Left lobe of liver (tissue), 2 donors: Measurements from ENCODE around the gene SYNPO. TPM values are rescaled to one million over a fixed set of nuclear protein-coding genes. Genes with fewer than 3 reads are reported as not detected.

Source experiments
- ATAC-seq: fragments of 200-7000 bp; cut with Tn5 transposase; one replicate; pipeline ENCODE4 v1.9.1; 2020; ENCODE audit warnings: mild to moderate bottlenecking, moderate library complexity
- DNase-seq: peaks from one replicate; pipeline ENCODE4 v3.0.0-alpha.2; 2020; ENCODE audit warnings: low spot score
- total RNA-seq: library from RNA; stranded (reverse); gene quantifications from one replicate; pipeline ENCODE4 v1.2.1, GENCODE V29; 2021
- donor health status: DM: no; HTN: no; CAD: no; lungs with moderate emphysema.
- donor health status: DM: no; HTN: yes; CAD: no.

Gene SYNPO
- total RNA-seq, 1 donor from 2014 or later = 51.7 TPM

DNA sequence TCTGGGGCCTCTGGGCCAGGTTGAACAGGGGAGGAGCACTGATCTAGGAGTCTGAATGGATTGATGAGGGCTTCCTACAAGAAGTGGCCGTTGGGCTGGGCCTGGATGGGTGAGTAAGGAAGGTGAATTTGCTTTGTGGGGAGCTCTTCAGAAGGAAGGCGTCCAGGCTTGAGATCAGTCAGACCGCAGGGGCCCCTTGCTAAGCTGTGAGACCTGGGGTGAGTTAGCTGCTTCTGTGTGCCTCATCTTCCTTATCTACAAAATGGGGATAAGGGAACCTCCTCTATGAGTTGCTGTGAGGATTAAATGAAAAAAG is 1.1 kb upstream of the SYNPO start:
- no peak for DNase-seq
- ATAC-seq = no peak

DNA sequence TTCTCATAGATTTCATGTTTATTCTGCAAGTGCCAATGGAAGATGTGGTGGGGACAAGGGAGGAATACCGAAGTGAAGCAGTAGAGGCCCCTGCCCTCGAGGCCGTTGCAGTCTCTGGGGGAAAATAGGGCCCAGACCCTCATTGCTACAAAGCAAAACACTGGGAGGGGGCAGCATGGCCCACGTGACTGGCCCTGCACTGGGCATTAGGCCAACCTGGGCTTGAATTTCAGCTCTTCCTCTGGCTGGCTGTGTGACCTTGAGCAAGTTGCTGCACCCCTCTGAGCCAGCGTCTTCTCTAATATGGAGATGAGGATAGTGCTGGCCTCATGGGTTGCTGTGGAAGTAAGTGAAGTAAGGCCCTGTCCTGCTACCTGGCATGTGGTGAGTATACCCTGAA is 709 bp upstream of the SYNPO start:
- peak; percentile 3 for ATAC-seq
- no peak for DNase-seq

DNA sequence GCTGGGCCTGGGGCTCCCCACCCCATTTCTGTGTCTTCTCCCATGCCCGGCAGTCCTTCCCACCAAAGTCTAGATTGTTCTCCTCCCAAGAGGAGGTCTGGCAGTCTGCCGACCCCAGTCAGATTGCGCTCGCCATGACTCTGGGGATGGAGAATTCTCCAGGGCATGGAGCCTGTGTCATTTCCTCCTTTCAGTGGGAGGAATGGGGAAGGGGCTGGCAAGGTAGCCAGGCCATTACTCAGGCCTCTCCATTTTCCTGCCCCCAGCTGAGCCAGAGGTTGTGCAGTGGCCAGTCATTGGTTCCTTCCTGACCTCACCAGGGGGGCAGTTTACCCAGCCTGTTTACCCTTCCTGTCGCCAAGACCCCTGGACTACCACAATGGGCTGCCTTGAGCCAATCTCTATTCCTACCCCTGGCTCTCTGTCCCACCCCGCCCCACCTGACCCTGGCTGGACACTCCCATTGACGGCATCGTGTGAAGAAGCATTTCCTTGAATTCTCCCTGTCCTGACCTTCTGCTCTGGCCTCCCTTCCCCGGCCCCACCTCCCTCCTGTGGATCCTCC is 628 bp downstream of the SYNPO start:
- DNase-seq = no peak

DNA sequence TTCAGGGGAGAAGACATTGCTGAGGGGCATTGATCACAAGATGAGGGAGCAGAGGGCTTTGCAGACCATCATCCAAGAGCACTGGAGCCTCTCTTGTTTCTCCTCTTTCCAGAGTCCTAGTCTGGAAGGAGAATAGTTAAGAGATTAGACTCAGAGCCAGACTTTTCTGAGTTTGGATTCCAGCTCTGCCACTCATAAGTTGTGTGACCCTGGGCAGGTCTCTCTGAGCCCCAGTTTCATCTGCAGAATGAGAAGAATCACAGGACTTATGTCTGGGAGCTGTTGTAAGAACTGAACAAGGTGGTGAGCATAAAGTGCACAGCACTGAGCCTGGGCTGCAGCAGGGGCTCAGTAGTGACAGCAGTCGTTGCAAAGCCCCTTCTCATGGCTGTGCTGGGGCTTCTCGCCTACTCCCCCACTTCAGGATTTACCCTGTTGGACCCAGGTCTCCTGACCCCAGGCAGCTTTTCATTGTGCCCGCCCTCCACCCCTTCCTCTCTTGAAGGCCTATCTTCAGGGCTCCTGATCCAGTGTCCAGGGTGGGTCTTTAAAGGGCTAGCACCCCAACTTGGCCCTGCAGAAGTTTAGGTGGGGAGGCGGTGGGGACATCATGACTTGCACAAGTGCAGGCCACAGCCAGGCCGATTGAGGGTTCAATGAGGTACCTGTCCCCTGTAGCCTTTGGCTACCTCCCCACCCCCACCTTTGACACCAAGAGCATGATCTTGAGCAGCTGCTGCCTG is 1.5 kb downstream of the SYNPO start:
- ATAC-seq (no peak), DNase-seq (no peak)

More for the DNA sequence above, 628 bp downstream of the SYNPO start:
- peak; percentile 7 for ATAC-seq

DNA sequence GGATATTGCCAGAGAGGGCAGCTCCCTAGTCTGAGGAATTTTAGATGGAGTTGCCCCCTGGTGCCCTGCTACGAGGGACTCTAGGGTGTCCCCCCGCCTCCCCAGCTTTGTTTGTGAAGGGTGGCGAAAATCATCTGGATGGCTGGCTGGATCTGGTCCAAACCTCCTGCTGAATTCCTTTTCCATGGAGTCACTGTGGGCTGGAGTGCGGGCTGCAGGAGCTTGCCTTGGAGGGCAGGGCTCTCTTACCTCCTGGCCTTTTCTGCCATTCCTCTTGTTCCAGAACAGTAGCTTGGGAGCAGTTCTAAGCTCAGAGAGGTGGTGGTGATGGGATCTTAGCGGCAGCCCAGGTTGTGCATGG is 2.1 kb downstream of the SYNPO start:
- ATAC-seq (peak; percentile 3), DNase-seq (no peak)

DNA sequence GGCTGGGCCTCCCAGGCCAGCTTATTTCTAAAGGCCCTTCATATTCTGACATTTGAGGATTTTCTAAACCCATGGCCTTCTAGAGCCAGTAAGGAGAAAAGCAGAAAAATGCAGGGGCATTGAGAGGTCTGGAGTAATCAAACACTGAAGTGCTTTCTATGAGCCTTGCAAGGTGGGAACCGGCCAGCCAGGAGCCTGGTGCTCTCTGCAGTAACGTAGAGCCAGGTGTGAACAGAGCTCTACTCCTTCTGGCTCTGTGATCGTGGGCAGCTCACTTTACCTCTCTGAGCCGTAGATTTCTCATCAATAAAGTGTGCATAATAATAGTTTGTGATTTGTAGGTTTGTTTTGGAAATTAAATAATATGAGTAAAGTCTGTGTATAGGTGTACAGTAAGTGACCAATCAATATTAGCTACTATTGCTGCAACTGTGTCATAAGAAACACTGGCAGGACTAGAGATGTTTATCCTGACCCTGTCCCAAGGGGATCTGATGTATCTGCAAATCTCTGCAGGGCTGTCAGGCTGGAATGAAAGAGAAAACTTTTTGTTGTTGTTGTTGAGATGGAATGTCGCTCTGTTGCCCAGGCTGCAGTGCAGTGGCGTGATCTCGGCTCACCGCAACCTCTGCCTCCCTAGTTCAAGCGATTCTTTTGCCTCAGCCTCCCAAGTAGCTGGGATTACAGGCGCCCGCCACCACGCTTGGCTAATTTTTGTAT is 2.7 kb downstream of the SYNPO start:
- DNase-seq (no peak), ATAC-seq (no peak)

DNA sequence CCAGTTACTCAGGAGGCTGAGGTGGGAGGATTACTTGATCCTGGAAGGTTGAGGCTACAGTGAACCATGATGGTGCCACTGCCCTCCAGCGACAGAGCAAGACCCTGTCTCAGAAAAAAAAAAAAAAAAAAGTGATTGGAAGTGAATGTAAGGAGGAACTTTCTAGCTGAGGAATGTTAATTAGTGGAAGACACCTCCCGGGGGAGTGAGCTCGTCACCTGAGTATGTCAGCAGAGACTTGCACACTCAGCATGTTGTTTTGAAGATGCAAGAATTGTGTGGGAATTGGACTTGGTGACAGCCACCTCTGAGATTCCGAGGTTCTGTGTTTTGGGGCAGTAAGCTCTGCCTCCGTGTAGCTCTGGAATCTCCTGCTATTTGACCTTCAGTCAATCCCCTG is 3.6 kb downstream of the SYNPO start:
- DNase-seq (no peak), ATAC-seq (no peak)

DNA sequence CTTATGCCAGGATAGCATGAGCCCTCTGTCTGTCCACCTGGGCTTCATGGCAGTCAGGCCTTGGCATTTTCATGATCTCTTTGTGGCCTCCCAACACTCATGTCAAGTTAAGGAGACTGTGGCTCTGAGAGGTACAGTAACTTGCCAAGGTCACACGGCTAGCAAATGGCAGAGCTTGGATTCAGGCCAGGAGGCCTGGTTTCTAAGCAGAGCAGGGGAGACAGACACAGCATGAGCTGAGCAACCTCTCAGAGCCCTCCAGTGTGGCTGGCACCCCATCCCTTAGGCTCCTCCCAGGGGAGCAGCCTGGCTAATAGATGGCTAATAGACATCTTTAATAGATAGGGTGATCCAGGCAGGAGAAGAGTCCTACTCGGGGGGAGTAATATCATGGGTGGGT is 4.1 kb downstream of the SYNPO start:
- no peak for ATAC-seq
- DNase-seq = no peak

DNA sequence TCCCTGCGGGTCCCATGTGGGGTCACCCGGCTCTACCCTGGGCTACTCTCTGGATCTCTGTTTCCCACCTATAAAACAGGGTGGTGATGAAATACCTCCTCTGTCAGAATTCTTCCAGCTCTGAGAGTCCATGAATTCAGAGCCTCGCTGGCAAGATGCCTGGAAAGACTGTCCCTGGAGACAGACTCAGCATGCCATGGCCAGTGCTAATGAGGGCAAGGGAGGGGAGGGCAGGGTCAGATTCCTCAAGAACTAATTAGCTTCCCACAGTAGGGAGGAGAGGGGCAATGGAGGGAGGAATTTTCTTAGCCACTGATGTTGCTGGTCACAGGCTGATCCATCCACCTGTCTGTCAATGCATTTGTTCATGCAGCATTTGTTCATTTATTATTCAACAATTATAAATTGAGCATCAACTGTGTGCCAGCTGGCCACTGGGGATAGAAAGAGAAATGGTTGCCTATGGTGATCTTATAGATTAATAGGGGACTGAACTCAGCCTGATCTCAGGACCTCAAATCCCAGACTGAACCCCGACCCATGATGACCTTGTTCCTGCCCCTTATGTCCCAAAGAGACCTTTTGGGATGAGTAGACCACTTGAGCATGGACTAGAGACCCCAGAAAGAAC is 4.7 kb downstream of the SYNPO start:
- peak; percentile 17 for ATAC-seq
- DNase-seq = no peak

DNA sequence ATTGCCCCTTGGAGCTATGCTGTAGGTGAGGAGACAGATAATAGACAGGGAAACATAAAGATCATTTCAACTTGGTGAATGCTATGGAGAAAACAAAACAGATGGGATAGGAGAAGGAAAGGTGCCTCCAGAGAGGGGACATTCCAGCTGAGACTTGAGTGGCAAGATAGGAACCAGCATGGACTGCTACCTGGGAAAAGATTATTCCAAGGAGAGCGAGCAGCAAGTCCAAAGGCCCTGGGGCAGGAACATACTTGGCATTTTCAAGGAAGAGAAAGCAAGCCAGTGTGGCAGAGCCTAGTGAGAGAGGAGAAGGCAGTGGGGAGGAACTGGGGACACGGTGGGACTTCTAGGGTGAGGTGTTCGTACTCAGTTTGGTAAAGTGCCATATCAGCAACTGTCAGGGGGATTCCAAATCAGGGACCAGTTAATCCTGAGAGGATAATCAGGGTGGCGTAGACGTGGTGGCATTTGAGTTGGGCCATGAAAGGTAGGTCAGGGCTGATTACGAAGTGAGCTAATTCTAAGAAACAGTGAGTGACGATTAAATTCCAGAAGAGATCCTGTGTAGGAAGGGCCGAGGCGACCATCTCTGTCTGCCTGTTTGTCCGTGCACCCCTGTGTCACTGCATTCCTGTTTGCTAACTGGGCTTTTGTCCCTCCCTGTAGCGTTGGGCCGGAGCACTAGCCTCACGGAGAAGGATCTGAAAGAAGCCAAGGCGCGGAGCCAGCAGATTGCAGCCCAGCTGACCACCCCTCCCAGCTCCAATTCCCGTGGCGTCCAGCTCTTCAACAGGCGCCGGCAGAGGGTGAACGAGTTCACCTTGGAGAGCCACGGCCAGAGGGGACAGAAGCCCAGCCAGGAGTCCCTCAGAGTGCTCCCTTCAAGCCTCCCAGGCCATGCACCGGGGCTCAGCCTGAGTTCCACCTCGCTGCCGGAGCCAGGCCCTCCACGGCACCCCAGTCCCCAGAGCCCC is 7.1 kb downstream of the SYNPO start:
- ATAC-seq = peak; percentile 15
- DNase-seq = no peak

DNA sequence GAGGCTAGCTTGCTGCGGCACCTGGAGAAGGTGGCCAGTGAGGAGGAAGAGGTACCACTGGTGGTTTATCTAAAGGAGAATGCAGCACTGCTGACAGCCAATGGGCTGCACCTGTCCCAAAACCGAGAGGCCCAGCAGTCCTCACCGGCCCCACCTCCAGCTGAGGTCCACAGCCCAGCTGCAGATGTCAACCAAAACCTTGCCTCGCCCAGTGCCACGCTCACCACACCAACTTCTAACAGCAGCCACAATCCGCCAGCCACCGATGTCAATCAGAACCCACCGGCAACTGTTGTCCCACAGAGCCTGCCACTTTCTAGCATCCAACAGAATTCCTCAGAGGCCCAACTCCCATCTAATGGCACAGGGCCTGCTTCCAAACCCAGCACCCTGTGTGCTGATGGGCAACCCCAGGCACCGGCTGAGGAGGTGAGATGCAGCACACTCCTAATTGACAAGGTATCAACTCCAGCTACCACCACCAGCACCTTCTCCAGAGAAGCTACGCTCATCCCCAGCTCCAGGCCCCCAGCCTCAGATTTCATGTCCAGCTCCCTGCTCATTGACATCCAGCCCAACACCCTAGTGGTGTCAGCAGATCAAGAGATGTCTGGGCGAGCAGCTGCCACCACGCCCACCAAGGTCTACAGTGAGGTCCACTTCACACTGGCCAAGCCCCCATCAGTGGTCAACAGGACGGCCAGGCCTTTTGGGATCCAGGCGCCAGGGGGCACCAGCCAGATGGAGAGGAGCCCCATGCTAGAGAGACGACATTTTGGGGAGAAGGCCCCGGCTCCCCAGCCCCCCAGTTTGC is 8.0 kb downstream of the SYNPO start:
- no peak for ATAC-seq
- no peak for DNase-seq

DNA sequence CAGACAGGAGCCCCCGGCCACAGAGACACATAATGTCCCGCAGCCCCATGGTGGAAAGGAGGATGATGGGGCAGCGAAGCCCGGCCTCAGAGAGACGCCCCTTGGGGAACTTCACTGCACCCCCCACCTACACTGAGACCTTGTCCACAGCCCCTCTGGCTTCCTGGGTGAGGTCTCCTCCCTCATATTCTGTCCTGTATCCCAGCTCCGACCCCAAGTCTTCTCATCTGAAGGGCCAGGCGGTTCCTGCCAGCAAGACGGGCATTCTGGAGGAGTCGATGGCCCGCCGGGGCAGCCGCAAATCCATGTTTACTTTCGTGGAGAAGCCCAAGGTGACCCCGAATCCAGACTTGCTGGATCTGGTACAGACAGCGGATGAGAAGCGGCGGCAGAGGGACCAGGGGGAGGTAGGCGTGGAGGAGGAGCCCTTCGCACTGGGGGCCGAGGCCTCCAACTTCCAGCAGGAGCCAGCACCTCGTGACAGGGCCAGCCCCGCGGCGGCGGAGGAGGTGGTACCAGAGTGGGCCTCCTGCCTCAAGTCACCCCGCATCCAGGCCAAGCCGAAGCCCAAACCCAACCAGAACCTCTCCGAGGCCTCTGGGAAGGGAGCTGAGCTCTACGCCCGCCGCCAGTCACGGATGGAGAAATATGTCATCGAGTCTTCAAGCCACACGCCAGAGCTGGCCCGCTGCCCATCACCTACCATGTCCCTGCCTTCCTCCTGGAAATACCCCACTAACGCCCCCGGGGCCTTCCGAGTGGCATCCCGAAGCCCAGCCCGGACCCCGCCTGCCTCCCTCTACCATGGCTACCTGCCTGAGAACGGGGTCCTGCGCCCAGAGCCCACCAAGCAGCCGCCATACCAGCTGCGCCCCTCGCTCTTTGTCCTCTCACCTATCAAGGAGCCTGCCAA is 8.9 kb downstream of the SYNPO start:
- DNase-seq (no peak), ATAC-seq (no peak)

DNA sequence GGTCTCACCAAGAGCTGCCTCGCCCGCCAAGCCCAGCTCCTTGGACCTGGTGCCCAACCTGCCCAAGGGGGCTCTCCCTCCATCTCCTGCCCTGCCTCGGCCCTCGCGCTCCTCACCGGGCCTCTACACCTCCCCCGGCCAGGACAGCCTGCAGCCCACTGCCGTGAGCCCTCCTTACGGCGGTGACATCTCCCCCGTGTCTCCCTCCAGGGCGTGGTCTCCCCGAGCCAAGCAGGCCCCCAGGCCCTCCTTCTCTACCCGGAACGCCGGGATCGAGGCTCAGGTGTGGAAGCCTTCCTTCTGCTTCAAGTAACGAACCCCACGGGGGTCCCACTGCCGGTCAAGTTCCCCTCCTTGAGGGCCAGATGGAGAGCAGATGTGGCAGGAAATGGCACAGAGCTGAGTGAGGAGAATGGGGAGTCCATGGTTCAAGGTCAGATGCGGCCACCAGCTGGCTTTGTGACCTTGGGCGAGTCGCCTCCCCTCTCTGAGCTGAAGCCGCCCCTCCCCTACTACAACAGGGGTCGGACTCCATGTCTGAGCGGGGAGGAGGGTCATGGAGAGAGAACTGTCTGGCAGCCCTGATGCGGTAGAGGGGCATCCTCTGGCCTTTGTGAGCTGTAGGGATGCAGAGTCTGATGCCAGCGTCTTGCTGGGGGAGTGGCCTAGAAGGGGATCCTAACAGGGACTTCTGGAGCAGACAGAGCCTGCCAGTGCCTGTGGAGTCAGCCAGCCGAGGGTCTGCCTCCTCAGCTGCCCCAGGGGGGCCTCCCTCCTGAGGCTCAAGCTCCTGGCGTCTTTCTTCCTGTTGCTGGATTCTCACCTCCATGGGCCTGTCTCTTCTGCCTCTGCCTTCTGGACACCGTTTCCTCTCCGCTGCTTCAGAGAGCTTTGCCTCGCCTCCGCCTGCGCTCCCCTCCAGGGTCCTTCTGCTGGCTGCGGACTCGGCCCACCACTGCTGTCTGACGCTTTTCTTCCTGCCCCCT is 9.9 kb downstream of the SYNPO start:
- DNase-seq (no peak), ATAC-seq (no peak)

DNA sequence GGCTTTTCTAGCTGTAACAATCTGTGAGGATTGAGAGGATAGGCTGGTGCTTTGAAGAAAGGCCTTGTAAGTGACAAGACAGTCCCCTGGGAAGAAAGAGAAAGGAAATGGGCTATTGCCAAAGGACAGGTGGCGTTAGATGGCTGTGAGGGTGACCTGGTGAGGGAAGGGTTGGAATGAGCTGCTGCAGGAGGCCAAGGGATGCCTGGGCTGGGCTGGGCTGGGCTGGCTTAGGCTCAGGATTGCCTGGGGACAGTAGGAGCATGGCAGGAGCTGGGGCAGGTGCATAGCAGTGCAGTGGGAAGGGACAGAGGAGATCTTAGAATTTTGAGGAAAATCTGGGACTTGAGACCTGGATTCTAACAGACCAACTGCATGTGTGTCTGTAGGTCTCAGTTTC is 10.9 kb downstream of the SYNPO start:
- DNase-seq = no peak
- ATAC-seq = no peak

DNA sequence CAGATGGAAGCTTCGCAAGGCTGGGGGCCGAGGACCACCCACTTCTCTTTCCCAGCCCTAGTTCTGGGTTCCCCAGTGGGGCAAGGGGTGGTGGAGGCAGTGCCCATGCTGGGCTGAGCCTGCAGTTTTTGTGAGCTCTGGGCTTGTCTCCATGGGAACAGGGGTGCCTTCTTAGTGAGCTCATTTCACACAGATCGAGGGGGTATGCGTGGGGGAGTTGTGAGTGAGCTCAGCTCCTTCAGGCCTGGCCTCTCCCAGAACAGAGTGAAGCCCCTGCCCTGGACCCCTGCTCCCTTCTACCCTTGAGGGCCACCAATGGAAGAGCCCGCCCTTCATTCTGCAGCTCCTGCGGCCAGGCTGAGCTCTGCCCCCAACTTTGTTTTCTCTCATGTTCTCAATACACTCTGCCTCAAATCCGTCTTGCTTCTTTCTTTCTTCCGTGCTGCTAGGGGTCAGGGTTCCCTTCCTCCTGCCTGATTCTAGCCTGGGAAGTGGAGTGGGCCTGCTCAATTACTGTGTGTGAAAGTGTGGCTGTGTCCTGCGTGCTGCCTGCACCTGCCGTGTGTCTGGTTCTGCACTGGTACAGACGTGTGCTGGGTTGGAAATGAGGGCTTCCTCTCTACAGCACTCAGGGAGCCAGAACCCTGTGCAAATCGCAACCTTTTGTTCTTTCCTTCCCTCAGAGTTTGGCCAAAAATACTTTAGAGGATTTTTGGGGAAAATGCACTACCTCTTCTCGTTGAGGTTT is 11.6 kb downstream of the SYNPO start:
- ATAC-seq = no peak
- DNase-seq = no peak

DNA sequence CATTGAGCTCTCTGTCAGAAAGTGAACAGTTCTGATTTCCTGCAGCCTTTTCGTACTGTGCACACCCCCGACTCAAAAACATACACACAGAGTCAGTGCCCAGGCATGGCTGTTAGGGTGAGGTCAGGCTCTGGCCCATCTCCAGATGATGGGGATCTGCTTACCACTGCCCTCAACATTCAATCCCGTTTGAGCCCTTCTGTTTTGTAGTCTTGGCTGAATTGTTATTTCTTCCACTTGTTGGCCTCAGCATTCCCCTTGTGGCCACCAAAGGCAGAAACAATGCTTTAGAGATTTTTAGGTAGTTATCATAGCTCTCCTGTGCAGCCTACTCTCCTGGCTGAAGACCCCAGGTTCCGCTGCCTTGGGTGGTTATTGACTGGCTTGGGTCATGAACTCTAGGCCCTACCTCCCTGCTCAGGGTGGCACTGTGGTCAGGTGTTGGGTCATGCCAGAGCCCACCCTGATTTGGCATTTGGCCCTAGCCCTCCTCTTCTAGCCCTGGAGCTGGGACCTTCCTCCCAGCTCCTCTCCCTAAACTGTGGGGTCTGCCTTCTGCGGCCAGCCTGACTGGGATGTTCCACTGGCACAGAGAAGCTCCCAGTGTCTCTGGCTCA is 12.8 kb downstream of the SYNPO start:
- DNase-seq = no peak
- no peak for ATAC-seq
